K562 (cell line): ENCODE data around the gene KCTD4. TPM values are rescaled to one million over a fixed set of nuclear protein-coding genes. Genes with fewer than 3 reads are reported as not detected.

ENCODE experiments used
- ATAC-seq: fragments of 200-7000 bp; cut with Tn5 transposase; 3 replicates; pipeline ENCODE4 v1.9.1; 2020; ENCODE audit warnings: moderate library complexity
- BruUV-seq: library from RNA; stranded (reverse); fragments of 400-500 nt; replicated peaks from 2 replicates; lab custom pipeline; 2021; lab: Mats Ljungman, UMichigan
- CTCF ChIA-PET: fragments of 300-600 bp; formaldehyde crosslinking; extraction: SDS; loops from one replicate; lab custom pipeline; 2021; ENCODE audit warnings: low intra/inter-chr PET ratio; lab: Yijun Ruan, JAX
- POLR2A ChIA-PET: fragments of 300-600, 350-650 bp; sonication (Branson Sonifier 250); formaldehyde crosslinking; extraction: SDS; loops from one replicate; lab custom pipeline; 2021; ENCODE audit warnings: antibody characterized with exemption, inconsistent platforms; lab: Yijun Ruan, JAX
- DNase-seq, 4 experiments: peaks; one replicate each; pipeline versions ENCODE4 v3.0.0 to v3.0.0-alpha.2; 2011 to 2018; ENCODE audit warnings: low spot score in 3 of 4, mixed read lengths in 3 of 4; ENCODE audit errors: extremely low read depth in 1 of 4
- FAIRE-seq: peaks from 2 replicates; lab custom pipeline; 2011; peaks lifted over from hg19 to GRCh38; lab: Jason Lieb, UNC
- H2AFZ ChIP-seq: 2 replicates; pipeline ENCODE4 v1.6.0; 2011; ENCODE audit warnings: low read depth, low read length, control low read depth, inconsistent platforms
- H3K27ac ChIP-seq: fragments of 200-600 bp; 3 replicates; pipeline ENCODE4 v1.8.0; 2011; ENCODE audit warnings: low read depth, mild to moderate bottlenecking, control low read depth, inconsistent platforms, low read length, moderate library complexity, mixed read lengths; ENCODE audit errors: extremely low read depth
- H3K27me3 ChIP-seq, 2 experiments: fragments of 300-600 bp in 1 of 2; 2 replicates in 1 of 2; 3 replicates in 1 of 2; pipeline versions ENCODE4 v1.6.0 to v1.8.0; 2011; ENCODE audit warnings: inconsistent platforms in 2 of 2, low read length in 2 of 2, mild to moderate bottlenecking in 1 of 2, mixed read lengths in 1 of 2, moderate library complexity in 1 of 2; ENCODE audit not compliant: control insufficient read depth in 2 of 2, insufficient read depth in 2 of 2
- H3K36me3 ChIP-seq: fragments of 300-600 bp; 3 replicates; pipeline ENCODE4 v1.8.0; 2011; ENCODE audit warnings: mild to moderate bottlenecking, low read length, inconsistent platforms; ENCODE audit not compliant: control insufficient read depth, insufficient read depth
- H3K4me1 ChIP-seq, 2 experiments: fragments of 200-600 bp in 1 of 2; replicated peaks in 1 of 2; 2 replicates in 1 of 2; 3 replicates in 1 of 2; pipeline versions ENCODE4 v1.5.1 to v1.8.0; 2011; ENCODE audit warnings: inconsistent platforms in 2 of 2, low read length in 2 of 2, mild to moderate bottlenecking in 1 of 2, mixed read lengths in 1 of 2, moderate library complexity in 1 of 2; ENCODE audit not compliant: control insufficient read depth in 2 of 2, insufficient read depth in 2 of 2
- H3K4me2 ChIP-seq: 2 replicates; pipeline ENCODE4 v1.6.1; 2011; ENCODE audit warnings: low read length, control low read depth, inconsistent platforms, mixed read lengths; ENCODE audit not compliant: insufficient read depth
- H3K4me3 ChIP-seq: fragments of 200-600 bp; sonication (generic), shearing (Covaris generic); 2 replicates; pipeline ENCODE4 v1.5.1; 2016; ENCODE audit warnings: control low read depth, inconsistent platforms
- H3K79me2 ChIP-seq: fragments of 200-600 bp; 3 replicates; pipeline ENCODE4 v1.8.0; 2011; ENCODE audit warnings: low read length, inconsistent platforms; ENCODE audit not compliant: control insufficient read depth, insufficient read depth
- H3K9ac ChIP-seq, 2 experiments: 2 replicates each; pipeline versions ENCODE4 v1.6.0 to v1.6.1; 2011; ENCODE audit warnings: low read depth in 2 of 2, low read length in 2 of 2, control low read depth in 1 of 2, inconsistent platforms in 1 of 2, mild to moderate bottlenecking in 1 of 2, mixed read lengths in 1 of 2; ENCODE audit not compliant: insufficient read depth in 1 of 2
- H3K9me1 ChIP-seq: one replicate; pipeline ENCODE4 v1.6.0; 2011; ENCODE audit warnings: inconsistent platforms, mild to moderate bottlenecking, low read length, moderate library complexity; ENCODE audit not compliant: control insufficient read depth, insufficient read depth
- H3K9me3 ChIP-seq: replicated peaks from 2 replicates; pipeline ENCODE4 v1.5.1; 2011; ENCODE audit warnings: low read depth, low read length, inconsistent platforms; ENCODE audit not compliant: control insufficient read depth, insufficient read depth
- H4K20me1 ChIP-seq: replicated peaks from 2 replicates; pipeline ENCODE4 v1.6.1; 2011; ENCODE audit warnings: low read length, inconsistent platforms, mixed read lengths; ENCODE audit not compliant: control insufficient read depth, insufficient read depth
- BACH1 ChIP-seq: fragments of 200-800 bp; sonication (Bioruptor generic); IDR thresholded peaks from 2 replicates; pipeline ENCODE4 v1.6.1; 2016; ENCODE audit warnings: missing genetic modification characterization, missing compliant biosample characterization
- FOXK1 ChIP-seq: sonication (generic); formaldehyde crosslinking; IDR thresholded peaks from 2 replicates; pipeline ENCODE4 v1.8.0; 2022; ENCODE audit warnings: missing genetic modification reagents, mild to moderate bottlenecking, borderline replicate concordance
- FOXO4 ChIP-seq: fragments of 450-650 bp; formaldehyde crosslinking; IDR thresholded peaks from 2 replicates; pipeline ENCODE4 v1.4.0; 2020; ENCODE audit warnings: mild to moderate bottlenecking, moderate library complexity
- GTF3C2 ChIP-seq: IDR thresholded peaks from 3 replicates; pipeline ENCODE4 v1.6.1; 2011; ENCODE audit warnings: borderline replicate concordance, mild to moderate bottlenecking, moderate library complexity; ENCODE audit not compliant: insufficient read length; ENCODE audit errors: extremely low read depth
- MITF ChIP-seq: IDR thresholded peaks from 2 replicates; pipeline ENCODE4 v1.6.1; 2014; ENCODE audit warnings: antibody characterized with exemption
- PYGO2 ChIP-seq: fragments of 450-650 bp; IDR thresholded peaks from 2 replicates; pipeline ENCODE4 v1.6.1; 2016; ENCODE audit warnings: mild to moderate bottlenecking, missing genetic modification characterization, moderate library complexity, missing compliant biosample characterization
- RFX7 ChIP-seq: fragments of 250-450 bp; sonication (Bioruptor Pico); IDR thresholded peaks from 2 replicates; pipeline ENCODE4 v1.5.1; 2021; ENCODE audit warnings: mild to moderate bottlenecking
- TEAD2 ChIP-seq: fragments of 450-650 bp; IDR thresholded peaks from 2 replicates; pipeline ENCODE4 v1.6.1; 2016; ENCODE audit warnings: missing genetic modification characterization, control low read depth, missing compliant biosample characterization
- ZFP30 ChIP-seq: fragments of 250-450 bp; sonication (Bioruptor Pico); IDR thresholded peaks from 2 replicates; pipeline ENCODE4 v1.8.0; 2022; ENCODE audit warnings: moderate library complexity, mild to moderate bottlenecking, inconsistent platforms, borderline replicate concordance
- ZNF133 ChIP-seq: fragments of 250-450 bp; sonication (Bioruptor Pico); IDR thresholded peaks from 2 replicates; pipeline ENCODE4 v1.4.0; 2020; ENCODE audit warnings: mild to moderate bottlenecking
- ZNF277 ChIP-seq: fragments of 250-450 bp; sonication (Bioruptor Pico); IDR thresholded peaks from 2 replicates; pipeline ENCODE4 v1.8.0; 2022; ENCODE audit warnings: inconsistent platforms, mild to moderate bottlenecking, moderate library complexity, borderline replicate concordance
- ZNF512 ChIP-seq: IDR thresholded peaks from 2 replicates; pipeline ENCODE4 v1.6.1; 2016; ENCODE audit warnings: missing genetic modification characterization, missing compliant biosample characterization
- ZNF717 ChIP-seq: fragments of 250-450 bp; sonication (Bioruptor Pico); IDR thresholded peaks from 2 replicates; pipeline ENCODE4 v1.5.0; 2021
- WGBS: fragments of 100-300 bp; shearing (Covaris generic); methylation state at CpG from one replicate; pipeline ENCODE4 v1.1.6; 2016; ENCODE audit warnings: low coverage, mixed read lengths; ENCODE audit not compliant: insufficient coverage; ENCODE audit errors: missing lambda C conversion rate; 5-methylcytosine and 5-hydroxymethylcytosine counted together
- in situ Hi-C: fragments of 300-500 bp; cut with MboI; formaldehyde crosslinking; loops from 4 replicates; pipeline ENCODE4 v1.15.0; 2018; ENCODE audit warnings: inconsistent platforms, mixed read lengths
- intact Hi-C: fragments of 100-400 bp; cut with micrococcal nuclease; formaldehyde crosslinking; loops from 2 replicates; pipeline ENCODE4 v1.14.2; 2022
- polyA plus RNA-seq, 8 experiments: library from polyadenylated mRNA; depleted of rRNA in 4 of 8; stranded (reverse) in 5 of 8; unstranded in 3 of 8; fragments of >200 nt; fragmentation: Nextera tagmentation in 2 of 8; fragmentation: Illumina TruSeq in 1 of 8; extraction: Ambion mirVana in 2 of 8; extraction: Trizol in 1 of 8; gene quantifications; 2 replicates each; pipeline versions ENCODE4 v1.2.1 to v1.2.3, GENCODE V29; 2011 to 2014; ENCODE audit warnings: inconsistent platforms in 1 of 8, missing spikeins in 1 of 8
- total RNA-seq, 7 experiments: library from RNA; depleted of rRNA in 6 of 7; stranded (reverse); fragments of >200 nt in 6 of 7; fragmentation: Illumina TruSeq in 2 of 7; extraction: Trizol in 2 of 7; gene quantifications; 2 replicates each; pipeline versions ENCODE4 v1.2.1 to v1.2.3, GENCODE V29; 2011 to 2021; ENCODE audit warnings: low replicate concordance in 1 of 7

The KCTD4 gene
- total and polyA plus RNA-seq, 9 of the 15 experiments (the other 6 are each of a cell fraction or from before 2014, with no cell fraction given): not detected

- in situ Hi-C loops (no loop called here), intact Hi-C loops (no loop called here)
- Histone ChIP-seq H3K9me1 (no peaks in the 10 kb centered on the region), H4K20me1 (no peaks in the 10 kb centered on the region), H3K27ac (no peak overlapping the region), H3K9me3 (no peaks in the 10 kb centered on the region), H3K36me3 (no peaks in the 10 kb centered on the region), H3K27me3 (no peaks in the 10 kb centered on the region), H3K4me2 (no peak overlapping the region), H3K4me3 (no peak overlapping the region), H3K79me2 (no peaks in the 10 kb centered on the region), H3K4me1 (no peaks in the 10 kb centered on the region; a peak in 1 of 5 replicates), H2AFZ (no peak overlapping the region), H3K9ac (no peak overlapping the region)
- DNase-seq (no peak), ATAC-seq (no peak), FAIRE-seq (no peak)
- WGBS: 68% methylated on average over 3 of the region's 3 CpGs
- BruUV-seq: no TSS peak
- ChIA-PET CTCF (no interaction called here), POLR2A (no interaction called here)
- TF ChIP-seq ZNF133 (no peak), GTF3C2 (no peak), ZFP30 (no peak), FOXO4 (CRISPR knock-in tag) (no peak), PYGO2 (no peak), TEAD2 (tag) (no peak), RFX7 (CRISPR knock-in tag) (no peak), FOXK1 (no peak), MITF (no peak), BACH1 (tag) (no peak), ZNF277 (CRISPR knock-in tag) (no peak), ZNF512 (tag) (no peak), ZNF717 (CRISPR knock-in tag) (no peak)
Measured at GRCh38 chr13:45226024-45226423, 25.2 kb upstream of the KCTD4 start.
